C4-2B (cell line): ENCODE results near the gene PPP3CA.

Experiments
- ZFX ChIP-seq: fragments of 450-650 bp; IDR thresholded peaks from 2 replicates; pipeline ENCODE4 v1.6.1; 2017
- TF ChIP-seq, protein P1 (sequence below): fragments of 450-650 bp; conservative IDR thresholded peaks from 2 replicates; pipeline ENCODE4 v1.5.1; 2017; ENCODE audit warnings: mild to moderate bottlenecking

DNA sequence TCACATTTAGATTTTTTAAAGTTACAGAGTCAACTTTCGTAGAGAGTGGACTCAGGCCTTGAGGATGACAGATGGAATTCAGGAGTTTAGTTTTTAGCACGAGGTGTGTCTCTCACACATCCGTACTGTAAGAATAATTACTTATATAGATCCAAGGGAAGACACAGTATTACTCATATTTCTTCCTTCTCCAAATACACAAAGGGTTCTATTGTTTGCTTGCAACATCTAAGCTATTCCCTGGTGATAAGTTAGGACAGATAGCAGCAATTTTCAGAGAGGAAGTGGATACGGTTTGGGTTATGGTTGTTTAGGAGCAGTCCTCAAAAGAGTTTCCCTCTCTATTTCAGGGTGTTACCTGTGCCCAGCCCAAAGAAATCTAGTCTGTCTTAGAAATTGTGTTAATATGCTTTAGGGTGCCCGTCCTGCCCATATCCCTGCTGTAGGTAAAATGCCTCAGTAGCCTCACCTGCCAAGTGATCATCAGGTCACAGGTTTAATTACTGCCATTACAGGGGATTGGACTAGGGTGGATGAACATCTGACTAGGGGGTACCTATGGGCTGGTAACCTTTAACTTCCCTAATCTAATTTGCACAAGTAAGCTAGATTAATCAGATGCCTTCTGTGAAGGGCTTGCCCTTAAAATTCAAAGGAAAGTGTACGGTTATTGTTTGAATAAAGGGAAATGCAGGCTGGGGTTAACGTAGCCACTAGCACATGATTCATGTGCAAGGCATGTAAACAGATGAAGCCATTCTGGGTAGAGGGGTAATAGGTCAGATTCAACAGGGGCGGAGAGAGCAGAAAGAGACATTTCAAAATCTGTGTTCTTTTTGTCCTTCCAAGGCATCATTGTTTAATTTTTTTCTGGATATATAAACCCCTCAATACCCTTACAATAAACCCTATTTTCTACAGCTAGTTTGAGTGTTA, 8.7 kb upstream of the PPP3CA start:
- TF ChIP-seq, protein P1, sequence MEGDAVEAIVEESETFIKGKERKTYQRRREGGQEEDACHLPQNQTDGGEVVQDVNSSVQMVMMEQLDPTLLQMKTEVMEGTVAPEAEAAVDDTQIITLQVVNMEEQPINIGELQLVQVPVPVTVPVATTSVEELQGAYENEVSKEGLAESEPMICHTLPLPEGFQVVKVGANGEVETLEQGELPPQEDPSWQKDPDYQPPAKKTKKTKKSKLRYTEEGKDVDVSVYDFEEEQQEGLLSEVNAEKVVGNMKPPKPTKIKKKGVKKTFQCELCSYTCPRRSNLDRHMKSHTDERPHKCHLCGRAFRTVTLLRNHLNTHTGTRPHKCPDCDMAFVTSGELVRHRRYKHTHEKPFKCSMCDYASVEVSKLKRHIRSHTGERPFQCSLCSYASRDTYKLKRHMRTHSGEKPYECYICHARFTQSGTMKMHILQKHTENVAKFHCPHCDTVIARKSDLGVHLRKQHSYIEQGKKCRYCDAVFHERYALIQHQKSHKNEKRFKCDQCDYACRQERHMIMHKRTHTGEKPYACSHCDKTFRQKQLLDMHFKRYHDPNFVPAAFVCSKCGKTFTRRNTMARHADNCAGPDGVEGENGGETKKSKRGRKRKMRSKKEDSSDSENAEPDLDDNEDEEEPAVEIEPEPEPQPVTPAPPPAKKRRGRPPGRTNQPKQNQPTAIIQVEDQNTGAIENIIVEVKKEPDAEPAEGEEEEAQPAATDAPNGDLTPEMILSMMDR: no peak
- TF ChIP-seq ZFX: no peak
